ENCODE results near the gene TOR4A.

The TOR4A gene

GRCh38 chr9:137277329-137278041, at the start of gene TOR4A:
Gene TOR4A (plus strand): TSS chr9:137277726. CDS start chr9:137278690, 964 bp downstream.
- DNase-seq (ENCODE audit: low read depth), result no peak

GRCh38 chr9:137227853-137228505, 49.5 kb upstream of the TOR4A start:
- DNase-seq (ENCODE audit: low read depth), result no peak

- DNase-seq (ENCODE audit: low read depth), result no peak
Observed at GRCh38 chr9:137228506-137228967, 49.0 kb upstream of the TOR4A start.

DNA sequence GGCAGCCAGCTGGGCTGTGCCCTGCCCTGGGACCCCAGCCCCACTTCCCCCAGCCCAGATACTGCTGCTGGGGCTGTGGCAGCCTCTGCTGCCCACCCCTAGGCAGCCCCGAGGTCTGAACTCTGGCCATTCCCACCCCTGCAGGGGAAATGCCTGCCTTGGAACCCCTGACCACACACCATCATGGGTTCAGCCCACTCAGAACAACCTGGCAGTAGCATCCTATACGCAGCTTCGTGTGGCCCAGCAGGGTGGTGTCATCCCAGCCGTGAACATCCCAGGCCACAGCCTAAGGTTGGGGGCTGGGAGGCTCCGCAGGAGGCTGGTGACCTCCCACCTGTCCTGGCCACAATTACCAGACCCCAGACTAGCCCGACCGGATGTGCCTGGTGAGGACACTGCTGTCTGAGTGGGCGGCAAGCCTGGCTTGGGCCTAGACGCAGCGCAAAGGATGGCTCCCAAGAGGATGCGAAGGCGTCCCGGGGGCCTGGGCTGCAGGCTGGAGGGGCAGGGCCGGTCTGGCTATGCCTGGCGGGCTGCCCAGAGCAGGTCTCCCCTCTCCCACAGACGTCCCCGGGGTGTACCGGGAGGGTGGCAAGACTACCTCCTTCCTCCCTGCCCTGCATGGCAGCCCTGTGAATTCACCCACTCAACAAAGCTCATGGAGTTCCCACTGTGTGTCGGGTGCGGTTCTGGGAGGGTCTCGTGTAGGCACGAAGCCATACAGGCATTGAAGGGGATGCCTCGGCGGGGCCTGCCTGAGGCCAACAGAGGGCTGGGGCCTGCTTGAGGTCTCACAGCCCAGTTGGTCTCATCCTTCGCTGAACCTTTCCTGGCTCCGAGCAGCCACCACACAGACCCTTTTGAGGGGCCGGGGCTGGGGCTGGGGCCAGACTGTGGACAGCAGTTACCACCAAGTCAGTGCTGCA, 48.3 kb upstream of the TOR4A start:
- no peak for DNase-seq (ENCODE audit: low read depth)

DNA sequence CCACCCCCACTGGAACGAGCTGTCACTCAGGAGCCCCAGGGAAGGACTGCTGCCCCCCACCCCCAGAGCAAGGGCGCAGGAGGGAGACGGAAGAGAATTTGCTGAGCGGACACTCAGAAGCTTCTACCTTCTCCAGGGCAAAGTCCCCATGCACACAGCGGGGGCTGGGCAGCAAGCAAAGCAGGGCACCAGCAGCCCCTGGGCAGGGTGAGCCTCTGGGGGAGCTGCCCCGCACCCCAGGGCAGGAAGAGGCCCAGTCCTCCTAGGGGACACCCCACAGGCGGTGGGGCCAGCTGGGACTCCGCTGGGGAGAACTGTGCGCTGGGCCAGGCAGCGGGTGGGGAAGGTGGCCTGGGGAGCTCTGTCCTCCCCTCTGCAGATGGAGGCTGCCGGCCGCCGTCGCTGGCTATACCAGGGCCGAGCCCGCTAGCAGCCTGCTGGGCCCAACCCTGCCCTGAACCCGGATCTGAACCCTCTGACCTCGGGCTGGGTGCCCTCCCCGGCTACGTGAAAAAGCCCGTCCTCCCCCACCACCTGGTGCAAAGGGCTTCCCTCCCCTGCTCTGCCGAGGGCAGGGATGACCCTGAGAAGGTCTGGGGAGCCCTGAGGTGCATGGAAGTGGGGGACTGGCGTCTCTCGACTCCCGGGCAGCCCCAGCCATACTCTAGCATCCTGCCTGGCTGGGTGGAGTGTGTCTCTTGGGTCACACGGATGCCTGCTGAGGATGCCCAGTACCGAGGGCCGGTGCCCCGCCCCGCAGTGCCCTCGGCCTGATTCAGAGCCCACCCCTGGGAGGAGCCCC, 47.4 kb upstream of the TOR4A start:
- DNase-seq (ENCODE audit: low read depth), result no peak

DNA sequence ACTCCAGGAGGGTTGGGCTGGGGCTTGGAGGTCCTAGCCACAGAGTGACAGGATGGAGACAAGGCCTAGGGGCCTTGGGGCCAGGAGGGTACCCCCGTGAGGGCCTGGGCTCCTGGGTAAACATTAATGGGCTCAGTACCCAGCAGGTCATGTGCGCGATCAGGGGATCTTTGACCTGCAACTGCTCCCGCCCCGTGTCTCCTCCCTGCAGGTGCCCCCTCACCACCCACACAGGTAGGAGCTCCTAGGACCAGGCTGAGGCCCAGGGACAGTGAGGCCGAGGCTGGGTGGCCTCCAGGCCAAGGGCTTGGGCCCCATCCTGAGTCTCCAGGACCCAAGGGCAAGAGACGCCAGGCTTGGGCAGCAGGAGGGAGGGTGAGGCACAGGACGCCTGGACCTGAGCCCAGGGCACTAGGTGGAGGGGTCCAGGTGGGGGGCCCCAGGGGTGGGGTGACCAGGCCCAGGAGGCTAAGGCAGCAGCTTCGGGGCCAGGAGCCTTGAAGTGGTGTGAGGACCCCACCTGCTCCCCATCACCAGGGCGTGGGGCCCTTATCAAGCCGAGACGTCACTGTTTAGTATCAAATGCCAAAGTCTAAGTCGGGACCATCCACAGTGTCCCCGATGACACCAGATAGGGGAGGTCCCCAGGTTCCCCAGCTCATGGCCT, 46.7 kb upstream of the TOR4A start, which contains the start of gene SLC34A3:
Gene SLC34A3, plus strand, starts transcription at position 197 of the 667 bp plus-strand sequence. CDS start 802 bp downstream, outside the sequence.
- no peak for DNase-seq (ENCODE audit: low read depth)

- no peak for DNase-seq (ENCODE audit: low read depth)
Observed at GRCh38 chr9:137231372-137232039, 46.0 kb upstream of the TOR4A start.

GRCh38 chr9:137232101-137232500, 45.4 kb upstream of the TOR4A start:
- DNase-seq (ENCODE audit: low read depth), result no peak

DNA sequence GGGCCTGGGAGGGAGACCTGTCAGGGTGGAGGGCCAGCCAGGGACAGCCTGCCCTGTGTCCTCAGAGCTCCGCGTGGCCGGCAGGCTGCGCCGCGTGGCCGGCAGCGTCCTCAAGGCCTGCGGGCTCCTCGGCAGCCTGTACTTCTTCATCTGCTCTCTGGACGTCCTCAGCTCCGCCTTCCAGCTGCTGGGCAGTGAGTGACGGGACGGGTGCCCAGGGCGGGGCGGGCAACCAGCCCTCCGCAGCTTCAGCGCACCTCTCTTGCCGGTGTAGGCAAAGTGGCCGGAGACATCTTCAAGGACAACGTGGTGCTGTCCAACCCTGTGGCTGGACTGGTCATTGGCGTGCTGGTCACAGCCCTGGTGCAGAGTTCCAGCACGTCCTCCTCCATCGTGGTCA, 45.0 kb upstream of the TOR4A start:
- DNase-seq (ENCODE audit: low read depth), result no peak

- DNase-seq (ENCODE audit: low read depth), result no peak
Observed at GRCh38 chr9:137233143-137233980, 44.2 kb upstream of the TOR4A start.

- DNase-seq (ENCODE audit: low read depth), result no peak
Observed at GRCh38 chr9:137234055-137234697, 43.4 kb upstream of the TOR4A start.

GRCh38 chr9:137234758-137235423, 42.6 kb upstream of the TOR4A start:
- no peak for DNase-seq (ENCODE audit: low read depth)

- DNase-seq (ENCODE audit: low read depth), result no peak
Observed at GRCh38 chr9:137235424-137236237, 41.9 kb upstream of the TOR4A start.

- DNase-seq (ENCODE audit: low read depth), result peak; percentile 87
Observed at GRCh38 chr9:137236238-137236935, 41.1 kb upstream of the TOR4A start.

DNA sequence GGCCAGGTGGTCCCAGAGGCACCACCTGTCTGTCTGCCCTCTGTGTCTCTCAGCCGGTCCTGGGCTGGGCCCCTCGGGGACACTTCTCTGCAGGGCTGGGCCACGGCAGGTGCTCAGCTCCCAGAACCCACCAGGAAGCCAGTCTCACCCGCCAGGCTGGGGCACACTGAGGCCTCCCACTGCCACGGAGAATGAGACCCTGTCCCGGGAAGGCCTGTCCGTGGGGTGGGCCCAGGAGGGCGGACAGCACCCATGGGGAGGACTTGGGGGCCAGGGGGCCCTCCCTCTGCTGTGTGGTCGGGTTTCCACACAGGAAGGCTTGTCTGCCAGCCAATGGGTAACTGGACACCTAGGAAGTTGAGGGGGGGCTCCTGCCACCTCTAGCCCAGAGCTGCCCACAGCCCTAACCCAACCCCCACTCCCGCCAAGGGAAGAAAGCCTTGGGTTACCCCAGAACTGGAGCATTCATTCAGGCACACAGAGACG, 40.5 kb upstream of the TOR4A start:
- no peak for DNase-seq (ENCODE audit: low read depth)
